ENCODE measurements around the gene HUWE1.

The HUWE1 gene

GRCh38 chrX:53684415-53685192 lies 1.9 kb downstream of the HUWE1 start:
- DNase-seq (ENCODE audit: low read depth): peak; percentile 66

GRCh38 chrX:53683556-53684414 lies 2.7 kb downstream of the HUWE1 start:
- DNase-seq (ENCODE audit: low read depth): peak; percentile 70

- DNase-seq (ENCODE audit: low read depth): no peak
Measured at GRCh38 chrX:53682885-53683555, 3.5 kb downstream of the HUWE1 start.

- DNase-seq (ENCODE audit: low read depth): no peak
Measured at GRCh38 chrX:53681661-53682060, 4.9 kb downstream of the HUWE1 start.

GRCh38 chrX:53678667-53679066 lies 7.9 kb downstream of the HUWE1 start:
- DNase-seq (ENCODE audit: low read depth): no peak

GRCh38 chrX:53677286-53677685 lies 9.2 kb downstream of the HUWE1 start:
- DNase-seq (ENCODE audit: low read depth): no peak

- no peak for DNase-seq (ENCODE audit: low read depth)
Measured at GRCh38 chrX:53674581-53674980, 11.9 kb downstream of the HUWE1 start.

- DNase-seq (ENCODE audit: low read depth): no peak
Measured at GRCh38 chrX:53669258-53669657, 17.3 kb downstream of the HUWE1 start.

GRCh38 chrX:53666171-53666570 lies 20.3 kb downstream of the HUWE1 start:
- no peak for DNase-seq (ENCODE audit: low read depth)

GRCh38 chrX:53660004-53660403 lies 26.5 kb downstream of the HUWE1 start:
- DNase-seq (ENCODE audit: low read depth): no peak

GRCh38 chrX:53659039-53659438 lies 27.5 kb downstream of the HUWE1 start:
- no peak for DNase-seq (ENCODE audit: low read depth)

- no peak for DNase-seq (ENCODE audit: low read depth)
Measured at GRCh38 chrX:53656845-53657244, 29.7 kb downstream of the HUWE1 start.

GRCh38 chrX:53654376-53654775 lies 32.1 kb downstream of the HUWE1 start:
- no peak for DNase-seq (ENCODE audit: low read depth)

GRCh38 chrX:53644751-53645150 lies 41.8 kb downstream of the HUWE1 start:
- DNase-seq (ENCODE audit: low read depth): no peak

GRCh38 chrX:53642337-53642736 lies 44.2 kb downstream of the HUWE1 start:
- no peak for DNase-seq (ENCODE audit: low read depth)

GRCh38 chrX:53639257-53639656 lies 47.3 kb downstream of the HUWE1 start:
- no peak for DNase-seq (ENCODE audit: low read depth)

- no peak for DNase-seq (ENCODE audit: low read depth)
Measured at GRCh38 chrX:53637479-53637878, 49.0 kb downstream of the HUWE1 start.

GRCh38 chrX:53631156-53631555 lies 55.4 kb downstream of the HUWE1 start:
- no peak for DNase-seq (ENCODE audit: low read depth)

GRCh38 chrX:53630261-53630660 lies 56.3 kb downstream of the HUWE1 start:
- DNase-seq (ENCODE audit: low read depth): no peak

- DNase-seq (ENCODE audit: low read depth): no peak
Measured at GRCh38 chrX:53622431-53622830, 64.1 kb downstream of the HUWE1 start.

GRCh38 chrX:53621418-53621986 lies 65.0 kb downstream of the HUWE1 start:
- DNase-seq (ENCODE audit: low read depth): no peak

GRCh38 chrX:53616946-53617345 lies 69.6 kb downstream of the HUWE1 start:
- no peak for DNase-seq (ENCODE audit: low read depth)

Data from stimulated activated CD8-positive, alpha-beta memory T cell treated with anti-CD3 and anti-CD28 coated beads, Interleukin-7, amount 100 ng/mL, for 24 hours (primary cell).